HG03066 (cell line): ENCODE results near the gene ADAMTS2.

Source experiments
- ATAC-seq: cut with Tn5 transposase; IDR thresholded peaks from one replicate; pipeline ENCODE4 v1.9.1; 2021; ENCODE audit warnings: low read depth; ENCODE audit not compliant: unreplicated experiment

ADAMTS2 gene

GRCh38 chr5:179270581-179271427 lies 74.5 kb downstream of the ADAMTS2 start:
- no peak for ATAC-seq

GRCh38 chr5:179269781-179270543 lies 75.3 kb downstream of the ADAMTS2 start:
- no peak for ATAC-seq

GRCh38 chr5:179268966-179269693 lies 76.1 kb downstream of the ADAMTS2 start:
- no peak for ATAC-seq

- ATAC-seq: no peak
Measured at GRCh38 chr5:179268399-179268952, 76.8 kb downstream of the ADAMTS2 start.

- ATAC-seq: no peak
Measured at GRCh38 chr5:179267671-179268083, 77.6 kb downstream of the ADAMTS2 start.

GRCh38 chr5:179267071-179267670 lies 78.1 kb downstream of the ADAMTS2 start:
- ATAC-seq: no peak

- no peak for ATAC-seq
Measured at GRCh38 chr5:179266291-179267070, 78.8 kb downstream of the ADAMTS2 start.

- no peak for ATAC-seq
Measured at GRCh38 chr5:179265514-179266290, 79.6 kb downstream of the ADAMTS2 start.

GRCh38 chr5:179264783-179265513 lies 80.3 kb downstream of the ADAMTS2 start:
- no peak for ATAC-seq

- ATAC-seq: no peak
Measured at GRCh38 chr5:179264053-179264782, 81.0 kb downstream of the ADAMTS2 start.

- ATAC-seq: no peak
Measured at GRCh38 chr5:179263391-179264052, 81.7 kb downstream of the ADAMTS2 start.

- no peak for ATAC-seq
Measured at GRCh38 chr5:179262126-179262920, 82.9 kb downstream of the ADAMTS2 start.

- no peak for ATAC-seq
Measured at GRCh38 chr5:179261301-179262125, 83.7 kb downstream of the ADAMTS2 start.

- ATAC-seq: no peak
Measured at GRCh38 chr5:179260324-179261070, 84.8 kb downstream of the ADAMTS2 start.
